Stimulated activated naive B cell treated with anti-CD40 and anti-IgM and Interleukin-4, amounts not matched to agents 10 μg/mL and 1 μg/mL and 100 μg/mL, for 72 hours (primary cell): ENCODE measurements around the gene KARS1.

ENCODE experiments used
- ATAC-seq, 2 donors: fragments of 150-1000 bp; cut with Tn5 transposase; replicated peaks; 2 replicates each; pipeline ENCODE4 v1.10.0; 2021; ENCODE audit warnings: moderate library complexity in 1 of 2
- DNase-seq: peaks from one replicate; pipeline ENCODE4 v3.0.0; 2021
- H3K27ac Mint-ChIP-seq: one replicate; pipeline ENCODE4 v1.8.0; 2022; ENCODE audit warnings: mild to moderate bottlenecking, mixed read lengths
- H3K27me3 Mint-ChIP-seq, 2 donors: one replicate each; pipeline ENCODE4 v1.8.0; 2022; ENCODE audit warnings: mixed read lengths in 2 of 2
- H3K36me3 Mint-ChIP-seq, 2 donors: one replicate each; pipeline ENCODE4 v1.8.0; 2022; ENCODE audit warnings: mixed read lengths in 2 of 2, mild to moderate bottlenecking in 1 of 2
- H3K4me1 Mint-ChIP-seq, 2 donors: one replicate each; pipeline ENCODE4 v1.8.0; 2022; ENCODE audit warnings: mixed read lengths in 2 of 2, mild to moderate bottlenecking in 1 of 2
- H3K4me3 Mint-ChIP-seq, 2 donors: one replicate each; pipeline ENCODE4 v1.8.0; 2022; ENCODE audit warnings: mild to moderate bottlenecking in 2 of 2, mixed read lengths in 2 of 2, moderate library complexity in 1 of 2
- H3K9me3 Mint-ChIP-seq, 2 donors: one replicate each; pipeline ENCODE4 v1.8.0; 2022; ENCODE audit warnings: mixed read lengths in 2 of 2, mild to moderate bottlenecking in 1 of 2

Gene KARS1

GRCh38 chr16:75647492-75648264, at the start of gene KARS1, which contains the start of gene TERF2IP:
KARS1 (minus strand) TSS chr16:75647665; CDS start chr16:75647639, 26 bp downstream.
TERF2IP (plus strand) TSS chr16:75647773; CDS start chr16:75647883, 110 bp downstream.
- H3K36me3 Mint-ChIP-seq, result peaks cover 30 to 40% of the 10 kb centered on the region in 2 donors
- ATAC-seq, result peak; percentile 90 to 94

GRCh38 chr16:75695708-75696107, 48.2 kb upstream of the KARS1 start:
- DNase-seq, result no peak
- H3K36me3 Mint-ChIP-seq, result no peaks in the 10 kb centered on the region
- no peaks in the 10 kb centered on the region for H3K27me3 Mint-ChIP-seq

More at GRCh38 chr16:75647492-75648264, at the start of gene KARS1, which contains the start of gene TERF2IP:
- Mint-ChIP-seq H3K4me1 (peaks cover 22 to 45% of the 10 kb centered on the region in 2 donors), H3K4me3 (peak within 1 kb of the TSS; percentile 97), H3K27me3 (no peaks in the 10 kb centered on the region), H3K9me3 (no peaks in the 10 kb centered on the region), H3K27ac (peak within 1 kb of the TSS; percentile 99)
- peak; percentile 95 for DNase-seq

GRCh38 chr16:75687361-75687760, 39.9 kb upstream of the KARS1 start:
- ATAC-seq, result no peak

More at GRCh38 chr16:75695708-75696107, 48.2 kb upstream of the KARS1 start:
- H3K27ac Mint-ChIP-seq, result no peak overlapping the region
- no peak for ATAC-seq
- no peaks in the 10 kb centered on the region for H3K9me3 Mint-ChIP-seq
- H3K4me3 Mint-ChIP-seq, result no peak overlapping the region
- no peaks in the 10 kb centered on the region for H3K4me1 Mint-ChIP-seq

GRCh38 chr16:75682308-75682707, 34.8 kb upstream of the KARS1 start:
- peaks cover 3 to 14% of the 10 kb centered on the region in 2 donors for H3K36me3 Mint-ChIP-seq
- peaks cover 5 to 6% of the 10 kb centered on the region in 2 donors for H3K9me3 Mint-ChIP-seq
- DNase-seq (no peak), ATAC-seq (no peak)
- H3K27ac Mint-ChIP-seq, result no peak overlapping the region
- H3K27me3 Mint-ChIP-seq, result peaks cover 0 to 15% of the 10 kb centered on the region in 2 donors
- H3K4me1 Mint-ChIP-seq, result no peaks in the 10 kb centered on the region
- H3K4me3 Mint-ChIP-seq, result no peak overlapping the region

More at GRCh38 chr16:75687361-75687760, 39.9 kb upstream of the KARS1 start:
- no peak for DNase-seq
- H3K27ac Mint-ChIP-seq, result no peak overlapping the region
- no peaks in the 10 kb centered on the region for H3K4me1 Mint-ChIP-seq
- peaks cover 5 to 7% of the 10 kb centered on the region in 2 donors for H3K9me3 Mint-ChIP-seq
- H3K4me3 Mint-ChIP-seq, result no peak overlapping the region
- H3K36me3 Mint-ChIP-seq, result peaks cover 0 to 17% of the 10 kb centered on the region in 2 donors
- peaks cover 0 to 15% of the 10 kb centered on the region in 2 donors for H3K27me3 Mint-ChIP-seq

- Mint-ChIP-seq H3K9me3 (peaks cover 3 to 4% of the 10 kb centered on the region in 2 donors), H3K27ac (no peak overlapping the region)
- ATAC-seq, result no peak
Measured at GRCh38 chr16:75679366-75679765, 31.9 kb upstream of the KARS1 start.

GRCh38 chr16:75676909-75677308, 29.4 kb upstream of the KARS1 start, which contains the start of gene CPHXL2:
CPHXL2 (minus strand) TSS chr16:75677009; CDS start chr16:75676999, 10 bp downstream.
- Mint-ChIP-seq H3K27ac (no peak within 1 kb of the TSS), H3K4me1 (no peaks in the 10 kb centered on the region), H3K36me3 (peaks cover 0 to under 1% of the 10 kb centered on the region in 2 donors), H3K9me3 (no peaks in the 10 kb centered on the region), H3K27me3 (no peaks in the 10 kb centered on the region), H3K4me3 (no peak within 1 kb of the TSS)
- ATAC-seq (no peak), DNase-seq (no peak)

More at GRCh38 chr16:75679366-75679765, 31.9 kb upstream of the KARS1 start:
- Mint-ChIP-seq H3K27me3 (peaks cover 0 to 11% of the 10 kb centered on the region in 2 donors), H3K4me1 (no peaks in the 10 kb centered on the region), H3K4me3 (no peak overlapping the region), H3K36me3 (peaks cover 3 to 12% of the 10 kb centered on the region in 2 donors)
- DNase-seq, result no peak

- Mint-ChIP-seq H3K36me3 (peaks cover 2 to 8% of the 10 kb centered on the region in 2 donors), H3K4me1 (no peaks in the 10 kb centered on the region), H3K9me3 (peaks cover 0 to 2% of the 10 kb centered on the region in 2 donors), H3K27me3 (no peaks in the 10 kb centered on the region), H3K27ac (no peak overlapping the region), H3K4me3 (no peak overlapping the region)
- DNase-seq (no peak), ATAC-seq (no peak)
Measured at GRCh38 chr16:75667503-75667902, 20.0 kb upstream of the KARS1 start.

GRCh38 chr16:75660726-75661302, 13.3 kb upstream of the KARS1 start:
- ATAC-seq (no peak), DNase-seq (no peak)
- H3K27ac Mint-ChIP-seq, result no peak overlapping the region
- H3K4me3 Mint-ChIP-seq, result no peak overlapping the region
- peaks cover 0 to 8% of the 10 kb centered on the region in 2 donors for H3K4me1 Mint-ChIP-seq
- H3K27me3 Mint-ChIP-seq, result no peaks in the 10 kb centered on the region
- peaks cover 0 to under 1% of the 10 kb centered on the region in 2 donors for H3K9me3 Mint-ChIP-seq
- H3K36me3 Mint-ChIP-seq, result peaks cover 25 to 26% of the 10 kb centered on the region in 2 donors

- ATAC-seq (no peak), DNase-seq (no peak)
- Mint-ChIP-seq H3K27ac (no peak overlapping the region), H3K9me3 (no peaks in the 10 kb centered on the region), H3K4me3 (no peak overlapping the region), H3K4me1 (peaks cover 0 to 8% of the 10 kb centered on the region in 2 donors), H3K36me3 (peaks cover 26 to 27% of the 10 kb centered on the region in 2 donors), H3K27me3 (no peaks in the 10 kb centered on the region)
Measured at GRCh38 chr16:75660321-75660720, 12.9 kb upstream of the KARS1 start.

- Mint-ChIP-seq H3K4me3 (no peak overlapping the region), H3K27me3 (no peaks in the 10 kb centered on the region), H3K9me3 (no peaks in the 10 kb centered on the region), H3K4me1 (peaks cover 5 to 21% of the 10 kb centered on the region in 2 donors), H3K36me3 (peaks cover 37 to 38% of the 10 kb centered on the region in 2 donors), H3K27ac (no peak overlapping the region)
- ATAC-seq, result no peak
- DNase-seq, result no peak
Measured at GRCh38 chr16:75658175-75658574, 10.7 kb upstream of the KARS1 start.

- no peaks in the 10 kb centered on the region for H3K27me3 Mint-ChIP-seq
- H3K36me3 Mint-ChIP-seq, result peaks cover 43 to 52% of the 10 kb centered on the region in 2 donors
- ATAC-seq (no peak), DNase-seq (no peak)
- H3K9me3 Mint-ChIP-seq, result no peaks in the 10 kb centered on the region
- H3K27ac Mint-ChIP-seq, result peak overlapping the region; percentile 78
- H3K4me1 Mint-ChIP-seq, result peaks cover 20 to 54% of the 10 kb centered on the region in 2 donors
- no peak overlapping the region for H3K4me3 Mint-ChIP-seq
Measured at GRCh38 chr16:75653922-75654321, 6.5 kb upstream of the KARS1 start.

- DNase-seq, result peak; percentile 71
- Mint-ChIP-seq H3K4me1 (peaks cover 26 to 53% of the 10 kb centered on the region in 2 donors), H3K27ac (peak overlapping the region; percentile 97), H3K27me3 (no peaks in the 10 kb centered on the region), H3K4me3 (peak overlapping the region; percentile 97), H3K9me3 (no peaks in the 10 kb centered on the region), H3K36me3 (peaks cover 32 to 43% of the 10 kb centered on the region in 2 donors)
- peak; percentile 44 to 50 for ATAC-seq
Measured at GRCh38 chr16:75648265-75649076, 1.0 kb upstream of the KARS1 start.

- Mint-ChIP-seq H3K36me3 (peaks cover 30 to 42% of the 10 kb centered on the region in 2 donors), H3K4me3 (peak overlapping the region; percentile 97), H3K27ac (peak overlapping the region; percentile 99), H3K9me3 (no peaks in the 10 kb centered on the region), H3K4me1 (peaks cover 19 to 41% of the 10 kb centered on the region in 2 donors), H3K27me3 (no peaks in the 10 kb centered on the region)
- ATAC-seq (peak; percentile 12 to 16), DNase-seq (no peak)
Measured at GRCh38 chr16:75647112-75647491, 363 bp downstream of the KARS1 start.
